ENCODE measurements around the gene TSPEAR.

Gene TSPEAR

GRCh38 chr21:44524414-44525371 lies 186.7 kb downstream of the TSPEAR start:
- TF ChIP-seq CTCF (IDR thresholded peaks at IDR 0.05) = no peak

GRCh38 chr21:44523567-44524413 lies 187.6 kb downstream of the TSPEAR start:
- no peak for TF ChIP-seq CTCF (IDR thresholded peaks at IDR 0.05)

- no peak for TF ChIP-seq CTCF (IDR thresholded peaks at IDR 0.05)
Observed at GRCh38 chr21:44522753-44523204, 188.6 kb downstream of the TSPEAR start.

- no peak for TF ChIP-seq CTCF (IDR thresholded peaks at IDR 0.05)
Observed at GRCh38 chr21:44521928-44522752, 189.2 kb downstream of the TSPEAR start.

GRCh38 chr21:44521301-44521927 lies 190.0 kb downstream of the TSPEAR start:
- no peak for TF ChIP-seq CTCF (IDR thresholded peaks at IDR 0.05)

- TF ChIP-seq CTCF (IDR thresholded peaks at IDR 0.05) = no peak
Observed at GRCh38 chr21:44520326-44521300, 190.8 kb downstream of the TSPEAR start.

Measured in LNCAP (cell line).